Spleen (tissue), 7 donors: ENCODE measurements around the gene ARSG.

Experiments
- CTCF ChIP-seq, 11 experiments: fragments of 200-600 bp in 7 of 11; fragments of 450-650 bp in 4 of 11; sonication (generic) in 4 of 11; IDR thresholded peaks in 8 of 11; conservative IDR thresholded peaks in 3 of 11; 1 replicate in 7 of 11; 2 replicates in 4 of 11; pipeline versions ENCODE4 v1.4.0 to v1.8.0; 2016 to 2021; ENCODE audit warnings: antibody characterized with exemption in 11 of 11, inconsistent platforms in 4 of 11, mild to moderate bottlenecking in 1 of 11
- POLR2A ChIP-seq, 3 donors: fragments of 450-650 bp; IDR thresholded peaks; one replicate each; pipeline ENCODE4 v1.5.1; 2017; ENCODE audit warnings: antibody characterized with exemption in 3 of 3, mild to moderate bottlenecking in 1 of 3
- POLR2AphosphoS5 ChIP-seq, 3 donors: sonication (generic); formaldehyde crosslinking; IDR thresholded peaks; one replicate each; pipeline ENCODE4 v1.5.1; 2017; ENCODE audit warnings: antibody characterized with exemption in 3 of 3
- donor health status: DM: no; HTN: no; CAD: no; lungs with moderate emphysema.
- donor health status: DM: no; HTN: no; CAD: no.
- donor health status: DM: no; HTN: no; CAD: no.

- TF ChIP-seq POLR2A (IDR thresholded peaks at IDR 0.05): no peak
- no peak for TF ChIP-seq CTCF (IDR thresholded peaks at IDR 0.05 in 8 of 11, conservative IDR thresholded peaks at IDR 0.05 in 3 of 11)
- no peak for TF ChIP-seq POLR2AphosphoS5 (IDR thresholded peaks at IDR 0.05)
Observed at GRCh38 chr17:68459037-68459639, 167.8 kb downstream of the ARSG start.
